Measurements from ENCODE around the gene PAK6.

PAK6 gene

DNA sequence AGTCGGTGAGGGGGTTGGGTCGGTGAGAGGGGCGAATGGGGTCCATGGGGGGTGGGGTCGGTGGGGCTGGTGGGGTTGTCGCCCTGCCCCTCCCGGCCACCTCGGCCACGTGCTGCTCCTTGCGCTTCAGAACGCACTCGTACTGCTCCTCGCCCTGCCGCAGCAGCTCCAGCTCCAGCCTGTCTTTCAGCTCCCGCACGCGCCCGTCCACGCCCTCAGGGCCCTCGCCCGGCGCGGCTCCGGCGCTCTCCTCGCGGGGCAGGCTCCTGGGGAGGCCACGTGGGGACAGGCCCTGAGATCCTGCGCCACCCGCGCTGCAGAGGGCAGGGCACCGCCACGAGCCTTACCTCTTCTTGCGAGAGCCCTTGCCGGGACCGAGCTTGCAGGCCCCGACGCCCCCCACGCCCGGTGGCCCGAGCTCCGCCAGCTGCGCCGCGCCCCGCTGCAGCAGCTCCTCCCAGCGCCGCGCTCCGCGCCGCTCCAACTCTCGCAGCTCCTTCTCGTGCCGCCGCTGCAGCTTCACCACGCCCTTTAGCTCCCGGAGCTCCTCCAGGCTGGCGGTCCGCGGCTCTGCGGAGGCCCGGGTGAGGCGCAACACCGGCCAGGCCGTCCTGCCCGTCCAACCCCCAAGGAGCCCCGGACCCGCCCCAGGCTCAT, 52.2 kb downstream of the PAK6 start:
- peak in 8 of 58 donors; percentile 14 to 59 (median 34) for DNase-seq

DNA sequence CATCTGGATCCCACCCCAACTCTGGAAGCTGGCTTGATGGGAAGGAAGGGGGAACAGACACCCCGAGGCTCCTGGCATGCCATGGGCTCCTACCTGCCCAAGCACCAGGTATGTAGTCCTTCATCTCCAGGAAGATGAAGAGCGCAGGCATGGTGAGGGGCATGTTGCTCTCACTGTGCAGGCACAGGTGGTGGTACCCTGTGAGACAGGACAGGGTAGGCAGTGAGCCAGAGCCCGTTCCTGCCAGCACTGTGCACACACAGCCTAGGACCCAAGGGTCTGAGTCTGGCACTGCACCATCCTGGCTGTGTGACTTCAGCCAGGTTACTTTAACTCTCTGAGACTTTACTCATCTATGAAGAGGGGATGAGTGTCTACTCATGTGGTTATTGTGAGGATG, 53.4 kb downstream of the PAK6 start:
- DNase-seq = no peak

DNA sequence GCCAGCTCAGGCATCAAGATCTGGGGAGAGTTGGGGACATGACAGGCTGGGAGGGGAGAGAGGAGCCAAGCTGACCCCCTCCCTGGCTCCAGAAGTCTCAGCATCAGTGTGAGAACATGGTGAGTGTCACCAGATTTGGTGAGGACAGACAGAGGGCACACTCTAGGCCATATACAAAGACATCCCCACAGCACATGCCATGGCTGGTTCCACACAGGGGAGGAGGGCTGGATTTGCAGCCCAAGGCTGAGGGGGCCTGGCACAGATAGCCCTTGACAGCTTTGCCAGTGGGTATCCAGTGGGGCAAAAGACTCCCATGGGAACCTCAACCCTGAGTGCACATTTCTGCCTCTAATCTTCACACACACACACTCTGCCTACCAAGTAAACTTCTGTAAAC, 54.1 kb downstream of the PAK6 start:
- no peak for DNase-seq

DNA sequence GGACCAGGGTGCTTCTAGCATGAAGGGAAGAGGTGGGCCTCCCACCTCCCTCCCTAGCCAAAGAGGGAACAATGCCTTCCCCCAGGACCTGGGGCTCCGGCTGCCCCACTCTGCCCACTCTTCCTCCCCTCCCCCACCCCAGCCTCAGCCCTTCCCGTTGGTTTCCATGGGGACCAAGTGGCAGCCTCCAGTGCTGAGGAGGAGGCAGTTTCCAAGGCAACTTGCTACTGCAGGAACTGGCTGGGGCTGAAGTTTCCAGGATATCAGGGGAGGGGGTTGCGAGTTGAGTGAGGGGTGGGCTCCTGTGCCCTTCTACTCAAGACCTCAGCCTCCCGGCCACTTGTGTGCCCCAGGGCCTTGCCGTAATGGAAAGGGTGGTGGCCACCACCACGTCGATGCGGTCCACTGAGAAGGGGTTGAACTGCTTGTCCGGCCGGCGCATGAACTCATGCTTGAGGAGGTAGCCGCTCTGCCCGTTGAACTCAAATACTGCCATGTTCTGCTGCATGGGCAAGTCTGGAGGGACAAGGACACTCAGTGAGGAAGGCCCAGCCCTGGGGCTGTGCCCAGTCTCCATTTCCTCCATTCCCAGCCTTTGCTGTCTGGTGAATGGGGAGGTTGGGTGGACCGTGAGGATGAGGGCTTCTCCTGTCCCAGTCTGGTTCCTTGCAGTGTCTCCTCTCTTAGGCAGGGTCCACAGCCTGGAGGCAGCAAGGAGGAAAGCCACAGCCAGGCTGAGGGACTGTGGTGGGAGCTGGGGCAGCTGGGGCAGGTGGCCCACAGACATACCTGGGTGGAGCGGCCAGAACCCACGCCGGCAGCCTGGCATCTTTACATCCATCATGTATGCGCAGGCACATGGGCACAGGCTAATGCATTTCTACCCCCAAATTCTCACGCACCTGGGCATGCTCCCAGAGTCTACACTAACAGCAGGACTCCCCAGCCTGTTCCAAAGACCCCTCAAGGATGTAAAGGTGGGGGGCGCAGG, 55.3 kb downstream of the PAK6 start:
- DNase-seq = peak in 28 of 58 donors; percentile 12 to 71 (median 38)

DNA sequence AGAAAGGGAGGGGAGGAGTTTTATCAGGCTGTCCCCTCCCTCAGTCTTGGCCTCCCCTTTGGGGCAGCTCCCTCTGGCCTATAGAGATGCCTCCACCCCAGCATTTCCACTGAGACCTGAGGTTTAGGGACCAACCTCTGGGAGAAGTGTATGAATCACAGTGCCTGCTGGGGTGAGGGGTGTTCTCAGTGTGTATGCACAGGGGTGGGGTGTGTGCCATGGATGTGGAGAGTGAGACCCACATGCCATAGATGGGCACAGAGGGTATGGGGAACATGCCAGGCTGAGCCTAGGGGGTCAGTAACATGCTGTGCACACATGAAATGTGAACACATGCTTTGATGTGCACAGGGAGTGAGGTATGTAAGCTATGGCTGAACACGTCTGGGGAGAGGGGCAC, 56.4 kb downstream of the PAK6 start:
- no peak for DNase-seq

DNA sequence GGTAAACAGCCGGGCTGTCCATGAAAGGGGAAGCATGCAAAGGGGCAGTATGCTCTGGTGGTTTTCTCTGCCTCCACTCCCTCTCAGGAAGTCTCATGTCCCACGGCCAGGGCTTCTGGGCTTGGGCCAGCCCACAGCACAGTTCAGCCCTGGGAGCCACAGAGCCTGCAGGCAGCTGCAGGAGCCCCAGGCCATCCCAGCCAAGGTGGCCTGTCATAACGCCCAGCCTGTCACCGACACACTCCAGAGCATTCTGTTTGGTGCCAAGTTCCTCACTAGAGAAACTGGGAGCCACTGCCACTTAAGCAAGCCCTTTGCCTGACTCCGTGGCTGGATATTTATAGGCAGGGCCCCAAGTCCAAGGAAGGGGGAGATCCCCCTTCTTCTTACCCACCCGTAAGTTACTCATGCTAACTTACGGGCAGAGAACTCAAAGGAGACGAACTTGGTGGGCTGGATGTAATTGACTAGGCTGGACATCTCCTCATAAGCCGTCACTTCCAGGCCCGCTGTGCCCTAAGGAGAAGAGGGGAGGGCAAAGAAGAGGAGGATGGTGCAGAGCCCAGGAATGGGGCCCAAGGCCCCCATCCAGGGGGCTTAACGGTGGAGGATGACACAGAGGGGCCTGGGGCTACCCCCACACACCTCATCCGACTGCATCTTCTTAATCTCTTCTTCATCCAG, 57.2 kb downstream of the PAK6 start:
- DNase-seq = no peak

DNA sequence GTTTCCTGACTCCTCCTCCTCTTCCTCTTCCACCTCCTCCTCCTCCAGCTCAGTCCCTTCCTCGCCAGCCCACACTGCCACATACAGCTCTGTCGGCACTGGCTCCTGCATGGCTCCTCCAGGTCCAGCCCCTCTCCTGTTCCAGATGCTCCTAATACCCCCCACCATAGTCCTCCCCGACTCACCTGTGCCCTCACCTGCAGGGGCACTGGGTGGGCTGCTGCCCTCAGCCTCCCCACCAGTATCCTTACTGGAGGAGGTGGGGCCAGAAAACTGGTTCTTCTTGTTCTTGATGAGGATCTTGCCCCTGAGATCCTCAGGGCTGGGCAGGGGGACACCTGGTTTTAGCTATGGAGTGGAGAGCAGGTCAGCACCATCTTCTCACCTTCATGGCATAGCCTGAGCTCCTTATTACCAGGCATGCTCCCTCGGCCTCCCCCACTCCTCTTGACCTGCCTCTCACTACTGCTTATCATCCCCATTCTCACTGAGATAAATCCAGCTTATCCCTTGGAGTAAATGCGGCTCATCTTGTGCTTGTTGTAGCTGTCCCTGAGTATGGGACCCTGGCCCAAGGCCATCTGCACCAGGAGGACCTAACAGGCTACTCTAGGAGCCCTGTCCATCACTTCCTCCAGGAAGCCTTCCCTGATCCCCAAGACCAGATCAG, 57.8 kb downstream of the PAK6 start:
- DNase-seq = no peak

DNA sequence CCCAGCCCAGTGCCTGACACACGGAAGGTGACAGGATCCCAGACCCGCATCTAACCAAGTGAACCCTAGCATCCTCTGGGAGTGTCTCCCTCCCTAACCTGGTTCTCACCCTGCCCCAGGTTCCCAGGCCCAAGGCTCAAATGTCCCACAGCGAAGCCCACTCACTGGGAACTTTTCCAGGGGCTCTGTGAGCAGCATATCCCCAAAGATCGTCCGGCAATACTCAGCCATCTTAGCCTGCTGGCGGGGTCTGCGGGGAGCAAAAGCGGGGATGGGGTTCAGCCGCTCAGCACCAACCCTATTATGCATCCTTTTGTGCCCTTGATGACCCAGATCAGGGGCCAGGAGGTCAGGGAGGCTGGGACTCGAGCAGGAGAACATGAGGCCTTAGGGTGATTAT, 58.5 kb downstream of the PAK6 start:
- no peak for DNase-seq

DNA sequence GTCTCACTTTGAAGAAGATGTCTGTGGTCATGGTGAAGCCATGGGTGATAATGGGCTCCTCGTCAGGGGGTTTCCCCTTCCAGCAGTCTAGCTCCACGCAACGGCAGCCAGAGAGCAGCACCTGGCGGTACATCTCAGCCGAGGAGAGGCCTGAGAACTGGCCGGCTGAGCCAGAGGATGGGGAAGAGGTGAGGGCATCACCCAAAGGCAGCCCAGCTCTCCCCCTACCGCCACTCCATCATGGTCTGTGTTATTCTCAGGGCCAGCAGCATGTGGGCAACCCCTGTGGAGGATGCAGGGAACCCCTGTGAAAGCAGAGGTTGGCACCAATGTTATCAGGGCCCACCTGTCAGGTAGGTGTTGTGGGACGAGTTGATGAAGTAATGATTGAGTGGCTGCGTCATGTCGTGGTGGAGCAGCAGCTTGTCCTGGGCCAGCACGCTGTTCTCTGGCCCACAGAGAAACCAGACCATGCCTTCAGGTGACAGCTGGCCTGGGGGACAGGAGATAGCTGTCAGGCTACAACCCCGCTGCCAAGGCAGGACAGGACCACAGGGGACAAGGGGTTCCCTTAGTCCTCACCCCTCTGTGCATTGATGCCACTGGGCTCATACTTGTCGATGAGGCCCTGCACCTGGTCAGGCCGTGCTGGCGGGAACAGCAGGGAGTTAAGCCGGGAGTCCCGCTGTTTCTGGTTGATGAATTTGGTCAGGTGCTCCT, 59.5 kb downstream of the PAK6 start:
- DNase-seq = no peak

DNA sequence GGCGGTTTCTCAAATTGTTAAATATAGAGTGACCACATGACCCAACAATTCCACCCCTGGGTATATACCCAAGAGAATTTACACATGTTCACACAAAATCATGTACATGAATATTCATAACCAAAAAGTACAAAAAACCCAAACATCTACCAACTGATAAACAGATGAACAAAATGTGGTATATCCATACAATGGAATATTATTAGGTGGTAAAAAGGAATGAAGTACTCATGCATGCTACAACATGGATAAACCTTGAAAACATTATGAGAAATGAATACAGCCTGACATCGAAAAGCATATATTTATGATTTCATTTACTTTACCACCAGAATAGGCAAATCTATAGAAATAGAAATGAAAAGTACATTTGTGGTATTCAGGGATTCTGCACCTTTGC, 61.5 kb downstream of the PAK6 start:
- no peak for DNase-seq

DNA sequence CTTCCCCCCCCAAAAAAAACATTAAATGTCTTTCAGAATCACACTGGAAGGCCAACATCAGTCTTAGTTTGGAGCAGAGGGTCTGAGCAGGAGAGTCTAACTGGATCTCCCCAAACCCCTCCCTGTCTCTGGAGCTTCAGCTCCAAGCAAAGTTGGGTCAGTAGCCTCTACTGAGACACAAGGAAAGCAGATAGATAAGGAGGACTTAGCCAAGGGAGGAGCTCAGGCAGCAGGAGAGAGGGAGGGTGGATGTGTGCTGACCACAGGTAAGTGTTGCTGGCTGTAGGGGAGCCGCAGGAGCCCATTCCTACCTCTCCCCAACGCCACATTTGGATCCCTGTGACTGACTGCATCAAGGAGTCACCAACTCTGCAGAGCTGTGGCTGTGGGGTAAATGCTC, 61.9 kb downstream of the PAK6 start:
- DNase-seq = no peak

DNA sequence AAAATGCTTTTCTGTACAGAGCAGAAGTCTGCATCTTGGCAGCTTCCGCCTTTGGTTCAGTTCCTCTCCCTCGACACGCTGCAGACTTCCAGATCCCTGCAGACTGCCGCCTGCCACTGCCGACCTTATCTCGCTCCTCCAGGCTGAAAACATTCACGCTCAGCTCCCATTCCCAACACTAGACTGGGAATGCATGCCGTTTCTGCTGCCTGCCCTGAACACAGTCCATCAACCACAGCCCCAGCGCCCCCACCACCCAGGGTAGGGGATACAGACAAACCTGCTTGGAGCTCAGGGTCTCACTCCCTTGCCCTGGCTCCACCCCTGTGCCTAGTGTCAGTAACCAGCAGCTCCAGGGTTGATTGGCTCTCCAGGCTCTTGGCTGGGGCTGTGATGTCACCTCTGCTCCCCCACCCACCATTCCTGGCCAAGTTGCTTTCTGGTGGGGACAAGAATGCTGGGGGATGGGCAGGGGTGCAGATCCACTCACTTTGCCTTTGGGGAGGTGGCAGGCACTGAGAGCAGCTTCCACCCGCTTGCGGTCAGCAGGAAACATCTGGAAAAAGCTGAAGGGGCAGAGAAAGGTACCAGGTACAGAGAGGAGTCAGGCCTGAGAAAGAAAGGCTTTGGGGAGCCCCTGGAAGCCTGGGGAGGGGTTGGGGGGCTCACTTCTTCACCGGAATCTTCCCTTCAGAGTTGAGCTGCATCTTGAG, 62.8 kb downstream of the PAK6 start:
- DNase-seq = no peak

DNA sequence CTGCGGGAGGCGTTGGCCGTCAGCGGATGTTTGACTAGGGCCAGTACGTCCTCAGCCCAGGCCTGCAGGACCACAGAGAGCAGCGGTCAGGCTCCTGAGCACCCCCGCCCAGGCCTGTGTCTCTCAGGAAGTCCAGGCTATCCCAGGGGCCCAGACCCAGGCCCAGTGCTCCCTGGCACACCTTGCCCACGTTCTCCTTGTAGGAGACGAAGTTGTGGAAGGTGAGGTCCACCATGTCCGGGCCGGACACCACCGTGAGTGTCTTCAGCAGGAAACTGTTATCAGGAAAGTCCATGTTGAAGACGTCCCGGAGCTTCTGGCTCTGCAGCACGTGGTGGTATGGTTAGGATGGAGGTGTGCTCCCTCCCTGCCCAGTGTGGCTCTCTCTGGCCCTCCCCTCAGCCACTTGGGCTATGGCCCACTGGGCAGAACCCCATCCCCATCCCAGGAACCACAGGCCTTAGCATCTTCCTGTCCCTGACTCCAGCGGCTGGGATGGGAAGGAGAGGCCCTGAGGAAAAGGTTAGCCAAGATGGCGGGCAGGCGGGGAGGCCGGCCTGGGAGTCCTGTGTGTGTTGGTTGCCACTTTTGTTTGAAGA, 63.5 kb downstream of the PAK6 start:
- DNase-seq = no peak

DNA sequence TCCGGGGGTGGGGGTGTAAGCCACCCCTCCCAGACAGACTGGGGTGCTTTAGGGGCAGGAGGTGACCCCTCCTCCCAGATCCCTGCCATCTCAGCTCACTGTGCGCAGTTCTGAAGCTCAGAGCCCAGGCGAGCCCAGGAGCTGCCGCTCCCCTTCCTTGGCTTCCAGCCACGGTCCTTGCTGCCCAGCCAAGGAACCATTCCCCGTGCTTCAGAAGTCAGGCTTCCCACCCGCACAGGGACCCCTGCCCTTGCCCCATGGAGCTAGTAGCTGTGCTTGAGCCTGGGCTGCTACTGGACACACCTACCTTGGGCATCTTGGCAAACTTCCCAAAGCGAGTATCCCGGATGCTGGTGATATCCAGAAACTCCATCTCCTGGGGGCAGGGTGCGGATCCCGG, 64.1 kb downstream of the PAK6 start:
- DNase-seq = no peak

DNA sequence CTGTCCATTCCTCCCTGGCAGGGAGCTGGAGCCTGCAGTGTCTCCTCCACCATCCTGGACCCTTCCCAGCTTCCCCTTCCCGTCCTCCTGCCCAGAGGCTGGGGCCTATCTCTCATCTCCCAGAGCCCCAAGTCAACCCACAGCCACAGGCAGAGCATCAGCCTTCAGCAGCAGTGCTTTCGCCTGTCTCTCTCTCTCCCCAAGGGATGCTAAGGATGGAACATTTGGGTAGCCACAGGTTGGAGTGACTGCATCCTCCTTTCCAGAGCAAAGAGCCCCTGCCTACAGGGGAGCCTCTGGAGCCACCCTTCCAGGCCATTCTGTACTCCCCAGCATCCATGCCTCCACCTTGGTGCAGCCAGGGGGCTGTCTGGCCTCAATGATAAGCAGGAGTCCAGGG, 64.7 kb downstream of the PAK6 start:
- DNase-seq = no peak

DNA sequence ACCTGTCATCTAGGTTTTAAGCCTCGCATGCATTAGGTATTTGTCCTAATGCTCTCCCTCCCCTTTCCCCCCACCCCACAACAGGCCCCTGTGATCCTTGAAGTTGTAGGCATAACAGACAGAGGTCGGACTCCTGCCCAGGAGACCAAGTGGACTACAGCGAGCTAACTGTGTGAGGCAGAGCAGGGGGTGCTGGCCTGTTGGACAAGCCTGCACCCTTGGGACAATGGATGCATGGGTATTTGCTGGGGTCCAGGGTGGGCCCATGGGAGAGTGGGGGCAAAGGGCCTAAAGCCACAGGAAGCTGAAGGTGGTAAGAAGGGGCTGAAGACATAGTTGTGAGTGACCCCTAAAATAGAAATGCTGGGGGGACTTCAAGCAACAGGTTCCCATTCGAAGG, 66.4 kb downstream of the PAK6 start:
- no peak for DNase-seq

DNA sequence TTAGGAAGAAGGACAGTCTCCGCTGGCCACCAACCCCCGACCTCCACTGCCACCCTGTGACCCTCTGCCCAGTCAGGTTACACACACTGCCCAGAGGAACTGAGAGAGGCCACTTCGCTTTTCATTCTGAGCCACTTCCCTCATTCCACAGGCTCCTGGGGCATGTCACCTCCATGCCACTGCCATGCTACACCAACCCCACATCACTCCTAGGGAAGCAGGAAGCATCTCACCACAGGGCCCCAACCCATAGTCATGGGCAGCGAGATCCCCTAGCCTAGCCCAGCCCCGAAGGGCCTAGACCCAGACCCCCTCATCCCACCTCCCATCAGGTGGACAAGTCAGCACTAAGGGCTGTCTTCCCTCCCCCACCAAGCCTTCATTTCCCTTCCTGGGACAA, 67.5 kb downstream of the PAK6 start:
- DNase-seq = peak in 18 of 58 donors; percentile 7 to 43 (median 26)

DNA sequence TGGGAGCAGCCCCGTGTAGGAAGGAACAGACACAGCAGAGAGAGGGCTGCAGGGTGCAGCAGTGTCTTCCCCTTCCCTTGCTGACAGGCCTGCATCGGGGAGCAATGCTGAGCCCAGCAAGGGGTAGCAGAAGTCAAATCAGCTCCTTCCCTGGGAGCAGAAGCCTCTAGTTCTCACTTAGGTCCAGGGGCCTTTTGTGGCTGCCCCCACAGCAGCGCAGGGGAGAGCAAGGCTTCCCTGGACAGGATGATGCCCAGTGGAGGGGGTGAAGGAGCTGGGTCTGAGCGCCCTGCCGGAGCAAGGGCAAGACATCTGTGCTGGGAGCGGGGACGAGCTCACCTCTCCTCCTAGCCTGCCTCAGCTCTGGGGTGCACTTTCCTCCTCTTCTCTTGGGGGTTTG, 68.0 kb downstream of the PAK6 start:
- no peak for DNase-seq

DNA sequence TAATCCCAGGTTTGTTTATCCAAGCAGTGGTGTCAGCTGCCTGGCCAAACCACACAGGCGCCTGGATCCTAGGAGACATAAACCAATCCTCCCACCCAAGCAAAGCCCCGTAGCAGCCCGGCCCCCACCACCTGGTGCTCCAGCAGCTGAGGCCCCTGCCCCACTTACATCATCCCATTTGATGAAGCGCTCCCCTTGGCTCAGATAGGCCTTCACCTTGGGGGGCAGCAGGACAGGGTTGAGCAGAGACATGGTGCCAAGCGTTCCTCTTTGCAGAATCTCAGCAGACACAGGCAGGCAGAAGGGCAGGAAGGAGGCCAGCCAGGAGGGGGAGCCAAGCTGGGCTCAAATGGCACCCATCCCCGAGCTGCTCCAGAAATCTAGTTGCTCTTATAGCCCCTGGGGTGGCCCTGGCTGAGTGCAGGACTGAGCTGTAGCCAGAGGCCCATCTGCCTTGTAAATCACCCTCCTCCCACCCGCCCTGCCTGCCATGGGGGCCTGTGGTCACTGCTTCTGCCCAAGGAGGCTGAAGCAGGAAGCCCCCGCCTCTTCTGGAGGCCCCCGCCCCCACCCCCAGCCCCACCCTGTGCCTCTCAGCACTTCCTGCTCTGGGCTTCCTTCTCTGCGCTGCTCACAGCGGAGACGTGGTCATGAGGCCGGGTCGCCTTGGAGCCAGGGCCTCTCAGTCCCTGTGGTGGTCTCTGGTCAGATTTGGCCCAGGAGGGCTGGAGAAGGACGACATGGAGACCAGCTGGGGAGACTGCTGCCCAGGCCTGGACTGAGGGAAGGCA, 68.8 kb downstream of the PAK6 start, which contains the start of gene PLCB2:
Gene PLCB2 (minus strand): TSS at position 515 of the 791 bp plus-strand sequence. CDS start 263 bp downstream, at position 252.
- peak in 19 of 58 donors; percentile 8 to 46 (median 27) for DNase-seq

Data from anterior cingulate cortex (tissue), 58 donors.